Ishikawa (cell line): ENCODE data around the gene RNF25.

Experiments used
- CEBPB ChIP-seq: IDR thresholded peaks from 2 replicates; pipeline ENCODE4 v1.6.1; 2012
- FOXM1 ChIP-seq: IDR thresholded peaks from 2 replicates; pipeline ENCODE4 v1.6.1; 2012; ENCODE audit warnings: low read depth, borderline replicate concordance
- TAF1 ChIP-seq: IDR thresholded peaks from 2 replicates; pipeline ENCODE4 v1.6.1; 2012; ENCODE audit warnings: low read depth, mild to moderate bottlenecking
- TEAD4 ChIP-seq: IDR thresholded peaks from 2 replicates; pipeline ENCODE4 v1.6.1; 2012
- YY1 ChIP-seq: IDR thresholded peaks from 2 replicates; pipeline ENCODE4 v1.6.1; 2012; ENCODE audit warnings: low read depth
- TF ChIP-seq, protein P1 (sequence below): IDR thresholded peaks from 2 replicates; pipeline ENCODE4 v1.6.1; 2012
- TF ChIP-seq, protein P2 (sequence below): IDR thresholded peaks from 2 replicates; pipeline ENCODE4 v1.6.1; 2012; ENCODE audit warnings: low read depth, mild to moderate bottlenecking

DNA sequence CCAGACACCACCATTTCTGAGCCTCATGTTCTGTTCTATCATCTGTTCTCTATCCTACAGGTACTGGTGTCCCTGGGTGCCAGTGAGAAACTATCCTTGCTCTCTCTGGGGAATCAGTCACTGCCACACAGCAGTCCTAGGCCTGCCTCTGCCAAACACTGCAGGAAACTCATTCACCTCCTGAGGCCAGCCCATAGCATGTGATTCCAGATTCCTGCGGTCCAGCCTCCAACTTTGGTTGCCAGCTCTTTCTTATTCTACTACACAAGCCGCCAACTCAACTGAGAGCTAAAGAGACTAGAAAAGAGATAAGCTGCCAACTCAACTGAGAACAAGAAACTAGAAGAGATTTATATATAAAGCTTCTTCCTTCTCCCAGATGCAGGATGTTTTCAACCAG lies 30.0 kb upstream of the RNF25 start:
- TF ChIP-seq TAF1: no peak
- TF ChIP-seq, protein P1, sequence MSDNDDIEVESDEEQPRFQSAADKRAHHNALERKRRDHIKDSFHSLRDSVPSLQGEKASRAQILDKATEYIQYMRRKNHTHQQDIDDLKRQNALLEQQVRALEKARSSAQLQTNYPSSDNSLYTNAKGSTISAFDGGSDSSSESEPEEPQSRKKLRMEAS: no peak
- TF ChIP-seq YY1: no peak
- TF ChIP-seq TEAD4: no peak
- no peak for TF ChIP-seq FOXM1
- no peak for TF ChIP-seq CEBPB
- TF ChIP-seq, protein P2, sequence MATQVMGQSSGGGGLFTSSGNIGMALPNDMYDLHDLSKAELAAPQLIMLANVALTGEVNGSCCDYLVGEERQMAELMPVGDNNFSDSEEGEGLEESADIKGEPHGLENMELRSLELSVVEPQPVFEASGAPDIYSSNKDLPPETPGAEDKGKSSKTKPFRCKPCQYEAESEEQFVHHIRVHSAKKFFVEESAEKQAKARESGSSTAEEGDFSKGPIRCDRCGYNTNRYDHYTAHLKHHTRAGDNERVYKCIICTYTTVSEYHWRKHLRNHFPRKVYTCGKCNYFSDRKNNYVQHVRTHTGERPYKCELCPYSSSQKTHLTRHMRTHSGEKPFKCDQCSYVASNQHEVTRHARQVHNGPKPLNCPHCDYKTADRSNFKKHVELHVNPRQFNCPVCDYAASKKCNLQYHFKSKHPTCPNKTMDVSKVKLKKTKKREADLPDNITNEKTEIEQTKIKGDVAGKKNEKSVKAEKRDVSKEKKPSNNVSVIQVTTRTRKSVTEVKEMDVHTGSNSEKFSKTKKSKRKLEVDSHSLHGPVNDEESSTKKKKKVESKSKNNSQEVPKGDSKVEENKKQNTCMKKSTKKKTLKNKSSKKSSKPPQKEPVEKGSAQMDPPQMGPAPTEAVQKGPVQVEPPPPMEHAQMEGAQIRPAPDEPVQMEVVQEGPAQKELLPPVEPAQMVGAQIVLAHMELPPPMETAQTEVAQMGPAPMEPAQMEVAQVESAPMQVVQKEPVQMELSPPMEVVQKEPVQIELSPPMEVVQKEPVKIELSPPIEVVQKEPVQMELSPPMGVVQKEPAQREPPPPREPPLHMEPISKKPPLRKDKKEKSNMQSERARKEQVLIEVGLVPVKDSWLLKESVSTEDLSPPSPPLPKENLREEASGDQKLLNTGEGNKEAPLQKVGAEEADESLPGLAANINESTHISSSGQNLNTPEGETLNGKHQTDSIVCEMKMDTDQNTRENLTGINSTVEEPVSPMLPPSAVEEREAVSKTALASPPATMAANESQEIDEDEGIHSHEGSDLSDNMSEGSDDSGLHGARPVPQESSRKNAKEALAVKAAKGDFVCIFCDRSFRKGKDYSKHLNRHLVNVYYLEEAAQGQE: no peak
